ENCODE results near the gene TNS2. TPM values are rescaled to one million over a fixed set of nuclear protein-coding genes. Genes with fewer than 3 reads are reported as not detected.

The TNS2 gene
- total and polyA plus RNA-seq, 9 of the 15 experiments (the other 6 are each of a cell fraction or from before 2014, with no cell fraction given): 0.28 to 3.1 (median 1.2) TPM; not detected in 1

DNA sequence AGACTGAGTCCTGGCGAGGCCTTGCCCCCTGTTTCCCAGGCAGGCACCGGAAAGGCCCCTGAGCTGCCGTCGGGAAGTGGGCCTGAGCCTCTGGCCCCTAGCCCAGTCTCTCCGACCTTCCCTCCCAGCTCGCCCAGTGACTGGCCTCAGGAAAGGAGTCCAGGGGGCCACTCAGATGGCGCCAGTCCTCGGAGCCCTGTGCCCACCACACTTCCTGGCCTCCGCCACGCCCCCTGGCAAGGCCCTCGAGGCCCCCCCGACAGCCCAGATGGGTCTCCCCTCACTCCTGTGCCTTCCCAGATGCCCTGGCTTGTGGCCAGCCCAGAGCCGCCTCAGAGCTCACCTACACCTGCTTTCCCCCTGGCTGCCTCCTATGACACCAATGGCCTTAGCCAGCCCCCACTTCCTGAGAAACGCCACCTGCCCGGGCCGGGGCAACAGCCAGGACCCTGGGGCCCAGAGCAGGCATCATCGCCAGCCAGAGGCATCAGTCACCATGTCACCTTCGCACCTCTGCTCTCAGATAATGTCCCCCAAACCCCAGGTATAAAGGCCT, 10.9 kb downstream of the TNS2 start:
- Histone ChIP-seq H3K9me3 (replicated peaks; ENCODE audit: control insufficient read depth, insufficient read depth, low read depth, low read length) (no peaks in the 10 kb centered on the region), H3K36me3 (ENCODE audit: control insufficient read depth, insufficient read depth, low read length) (peaks cover 5% of the 10 kb centered on the region; the same call in 2 of the 3 replicates), H3K4me2 (ENCODE audit: insufficient read depth, low read length) (no peak overlapping the region), H3K4me3 (no peak overlapping the region), H2AFZ (ENCODE audit: low read depth, low read length) (no peak overlapping the region), H3K79me2 (ENCODE audit: control insufficient read depth, insufficient read depth, low read length) (no peaks in the 10 kb centered on the region), H3K4me1 (replicated peaks in 1 of 2; ENCODE audit: control insufficient read depth in 2 of 2, insufficient read depth in 2 of 2, low read length in 2 of 2) (peaks cover 11 to 55% of the 10 kb centered on the region in 2 experiments; a peak in 4 of 5 replicates), H3K27ac (ENCODE audit: extremely low read depth, low read depth, low read length) (no peak overlapping the region), H3K9me1 (ENCODE audit: control insufficient read depth, insufficient read depth, low read length) (no peaks in the 10 kb centered on the region), H3K9ac (ENCODE audit: insufficient read depth in 1 of 2, low read depth in 2 of 2, low read length in 2 of 2) (peak overlapping the region in 1 of 2 experiments; percentile 10; a peak in 2 of 4 replicates), H3K27me3 (ENCODE audit: control insufficient read depth in 2 of 2, insufficient read depth in 2 of 2, low read length in 2 of 2) (no peaks in the 10 kb centered on the region; a peak in 1 of 5 replicates), H4K20me1 (replicated peaks; ENCODE audit: control insufficient read depth, insufficient read depth, low read length) (no peaks in the 10 kb centered on the region)
- FAIRE-seq: no peak
- intact Hi-C loops (cut with micrococcal nuclease): loop anchor here (10.0 kb wide), 1 partner anchor 444 kb away; the partner anchor contains the start of genes NPFF and TARBP2
- in situ Hi-C loops (cut with MboI): loop anchor here (10.0 kb wide), 1 partner anchor 144 kb away; the partner anchor contains the start of gene ITGB7
- BruUV-seq (replicated peaks): no TSS peak
- WGBS (ENCODE audit: insufficient coverage, low coverage, missing lambda C conversion rate): 45% methylated on average over 9 of the region's 18 CpGs
- ATAC-seq: no peak
- ChIA-PET CTCF (ENCODE audit: low intra/inter-chr PET ratio) (no interaction called here), POLR2A (interaction anchor here (1.0 kb wide), 1 partner anchor 39 kb away, joined by 3 read pairs; no protein-coding TSS in a partner anchor)
- TF ChIP-seq NFIC (IDR thresholded peaks at IDR 0.05): peak; percentile 10; the same call in 1 of the 2 replicates
- TF ChIP-seq, protein P1, sequence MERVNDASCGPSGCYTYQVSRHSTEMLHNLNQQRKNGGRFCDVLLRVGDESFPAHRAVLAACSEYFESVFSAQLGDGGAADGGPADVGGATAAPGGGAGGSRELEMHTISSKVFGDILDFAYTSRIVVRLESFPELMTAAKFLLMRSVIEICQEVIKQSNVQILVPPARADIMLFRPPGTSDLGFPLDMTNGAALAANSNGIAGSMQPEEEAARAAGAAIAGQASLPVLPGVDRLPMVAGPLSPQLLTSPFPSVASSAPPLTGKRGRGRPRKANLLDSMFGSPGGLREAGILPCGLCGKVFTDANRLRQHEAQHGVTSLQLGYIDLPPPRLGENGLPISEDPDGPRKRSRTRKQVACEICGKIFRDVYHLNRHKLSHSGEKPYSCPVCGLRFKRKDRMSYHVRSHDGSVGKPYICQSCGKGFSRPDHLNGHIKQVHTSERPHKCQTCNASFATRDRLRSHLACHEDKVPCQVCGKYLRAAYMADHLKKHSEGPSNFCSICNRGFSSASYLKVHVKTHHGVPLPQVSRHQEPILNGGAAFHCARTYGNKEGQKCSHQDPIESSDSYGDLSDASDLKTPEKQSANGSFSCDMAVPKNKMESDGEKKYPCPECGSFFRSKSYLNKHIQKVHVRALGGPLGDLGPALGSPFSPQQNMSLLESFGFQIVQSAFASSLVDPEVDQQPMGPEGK (CRISPR knock-in tag; IDR thresholded peaks at IDR 0.05; ENCODE audit: borderline replicate concordance): no peak
- peak; percentile 33 for TF ChIP-seq HMGN3 (IDR thresholded peaks at IDR 0.05; ENCODE audit: borderline replicate concordance, extremely low read depth, insufficient read length, low read depth, low read length)
- TF ChIP-seq POLR2G (IDR thresholded peaks at IDR 0.05; ENCODE audit: low read depth, low read length): peak; percentile 64
- TF ChIP-seq KAT8 (IDR thresholded peaks at IDR 0.05; ENCODE audit: low read depth): no peak
- no peak for DNase-seq (ENCODE audit: extremely low read depth in 1 of 4, low spot score in 3 of 4)
